ENCODE measurements around the gene P3R3URF.

Gene P3R3URF

DNA sequence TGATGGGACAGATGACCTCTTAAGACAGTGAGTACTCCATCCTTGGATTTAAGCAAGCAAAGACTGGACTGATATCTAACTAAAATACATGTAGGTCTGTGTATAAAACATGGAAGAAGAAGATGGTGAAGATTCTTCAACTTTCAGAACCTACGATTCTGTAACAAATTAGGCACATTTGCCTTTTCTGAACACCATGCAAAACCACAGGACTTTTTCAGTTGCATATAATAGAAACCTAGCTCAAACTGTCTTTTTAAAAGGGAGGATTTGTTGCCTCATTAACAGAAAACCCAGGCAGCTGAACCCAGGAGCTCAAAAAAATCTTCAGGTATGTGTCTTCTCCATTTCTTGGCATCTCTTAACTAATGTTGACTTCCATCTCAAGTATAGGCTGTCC lies 16.1 kb downstream of the P3R3URF start:
- H3K4me1 ChIP-seq, result no peaks in the 10 kb centered on the region
- no peak overlapping the region for H2AFZ ChIP-seq
- no peaks in the 10 kb centered on the region for H3K27me3 ChIP-seq (ENCODE audit: control insufficient read depth, insufficient read depth, low read length)
- H3K9me3 ChIP-seq (ENCODE audit: control insufficient read depth, low read length), result no peaks in the 10 kb centered on the region
- no peaks in the 10 kb centered on the region for H3K36me3 ChIP-seq (ENCODE audit: control insufficient read depth, insufficient read depth, low read length)
- H3K9ac ChIP-seq, result no peak overlapping the region
- no peak overlapping the region for H3K4me3 ChIP-seq (ENCODE audit: low read depth, low read length)
- no peak overlapping the region for H3K4me2 ChIP-seq (ENCODE audit: low read length)
- no peak overlapping the region for H3K27ac ChIP-seq
- TF ChIP-seq, protein P1, sequence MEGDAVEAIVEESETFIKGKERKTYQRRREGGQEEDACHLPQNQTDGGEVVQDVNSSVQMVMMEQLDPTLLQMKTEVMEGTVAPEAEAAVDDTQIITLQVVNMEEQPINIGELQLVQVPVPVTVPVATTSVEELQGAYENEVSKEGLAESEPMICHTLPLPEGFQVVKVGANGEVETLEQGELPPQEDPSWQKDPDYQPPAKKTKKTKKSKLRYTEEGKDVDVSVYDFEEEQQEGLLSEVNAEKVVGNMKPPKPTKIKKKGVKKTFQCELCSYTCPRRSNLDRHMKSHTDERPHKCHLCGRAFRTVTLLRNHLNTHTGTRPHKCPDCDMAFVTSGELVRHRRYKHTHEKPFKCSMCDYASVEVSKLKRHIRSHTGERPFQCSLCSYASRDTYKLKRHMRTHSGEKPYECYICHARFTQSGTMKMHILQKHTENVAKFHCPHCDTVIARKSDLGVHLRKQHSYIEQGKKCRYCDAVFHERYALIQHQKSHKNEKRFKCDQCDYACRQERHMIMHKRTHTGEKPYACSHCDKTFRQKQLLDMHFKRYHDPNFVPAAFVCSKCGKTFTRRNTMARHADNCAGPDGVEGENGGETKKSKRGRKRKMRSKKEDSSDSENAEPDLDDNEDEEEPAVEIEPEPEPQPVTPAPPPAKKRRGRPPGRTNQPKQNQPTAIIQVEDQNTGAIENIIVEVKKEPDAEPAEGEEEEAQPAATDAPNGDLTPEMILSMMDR (IDR thresholded peaks at IDR 0.05), result no peak
- no peaks in the 10 kb centered on the region for H3K79me2 ChIP-seq

GRCh38 chr1:46159516-46159915 lies 16.8 kb downstream of the P3R3URF start:
- H3K4me1 ChIP-seq, result no peaks in the 10 kb centered on the region
- TF ChIP-seq, protein P1 (IDR thresholded peaks at IDR 0.05), result no peak
- H2AFZ ChIP-seq, result no peak overlapping the region
- H3K27ac ChIP-seq, result no peak overlapping the region
- no peak overlapping the region for H3K4me3 ChIP-seq (ENCODE audit: low read depth, low read length)
- no peaks in the 10 kb centered on the region for H3K36me3 ChIP-seq (ENCODE audit: control insufficient read depth, insufficient read depth, low read length)
- no peaks in the 10 kb centered on the region for H3K27me3 ChIP-seq (ENCODE audit: control insufficient read depth, insufficient read depth, low read length)
- no peak overlapping the region for H3K9ac ChIP-seq
- H3K4me2 ChIP-seq (ENCODE audit: low read length), result no peak overlapping the region
- no peaks in the 10 kb centered on the region for H3K9me3 ChIP-seq (ENCODE audit: control insufficient read depth, low read length)
- H3K79me2 ChIP-seq, result no peaks in the 10 kb centered on the region

DNA sequence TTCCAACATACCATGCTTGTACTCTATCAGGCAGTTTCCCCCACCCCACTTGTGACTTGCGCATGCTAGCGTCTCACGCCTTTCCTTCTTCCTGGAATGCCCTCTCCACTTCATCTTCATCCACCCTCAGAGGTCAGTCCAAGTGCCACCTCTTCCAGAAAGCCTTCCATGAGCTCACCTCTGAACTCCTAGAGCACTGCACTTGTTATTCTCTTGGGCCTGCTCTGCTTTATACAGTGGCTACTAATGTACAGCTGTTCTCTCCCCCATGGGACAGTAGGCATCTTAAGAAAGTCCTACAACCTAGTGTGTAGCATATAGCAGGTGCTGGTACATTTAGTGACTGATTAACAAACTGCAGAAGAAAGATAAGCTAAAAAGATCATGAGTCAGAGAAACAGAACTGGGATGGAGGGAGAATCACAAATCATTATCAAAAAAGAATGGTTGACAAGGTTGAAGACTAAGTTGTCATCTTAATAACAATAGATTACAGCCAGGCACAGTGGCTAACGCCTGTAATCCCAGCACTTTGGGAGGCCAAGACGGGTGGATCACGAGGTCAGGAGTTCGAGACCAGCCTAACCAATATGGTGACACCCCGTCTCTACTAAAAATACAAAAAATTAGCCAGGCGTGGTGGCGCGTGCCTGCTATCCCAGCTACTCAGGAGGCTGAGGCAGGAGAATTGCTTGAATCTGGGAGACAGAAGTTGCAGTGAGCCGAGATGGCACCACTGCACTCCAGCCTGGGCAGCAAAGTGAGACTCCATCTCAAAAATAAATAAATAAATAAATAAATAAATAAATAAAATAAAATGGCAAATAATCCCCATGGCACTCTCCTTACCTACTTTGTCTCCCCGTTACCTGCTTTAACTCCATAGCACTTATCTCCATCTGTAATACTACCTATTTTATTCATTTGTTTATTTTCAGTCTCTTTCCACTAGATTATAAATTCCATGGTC lies 17.7 kb downstream of the P3R3URF start:
- Histone ChIP-seq H3K4me1 (no peaks in the 10 kb centered on the region), H3K79me2 (no peaks in the 10 kb centered on the region), H2AFZ (no peak overlapping the region), H3K27me3 (ENCODE audit: control insufficient read depth, insufficient read depth, low read length) (no peaks in the 10 kb centered on the region), H3K36me3 (ENCODE audit: control insufficient read depth, insufficient read depth, low read length) (no peaks in the 10 kb centered on the region), H3K4me2 (ENCODE audit: low read length) (no peak overlapping the region), H3K9me3 (ENCODE audit: control insufficient read depth, low read length) (no peaks in the 10 kb centered on the region), H3K4me3 (ENCODE audit: low read depth, low read length) (no peak overlapping the region), H3K9ac (no peak overlapping the region), H3K27ac (no peak overlapping the region)
- TF ChIP-seq, protein P1 (IDR thresholded peaks at IDR 0.05), result no peak

DNA sequence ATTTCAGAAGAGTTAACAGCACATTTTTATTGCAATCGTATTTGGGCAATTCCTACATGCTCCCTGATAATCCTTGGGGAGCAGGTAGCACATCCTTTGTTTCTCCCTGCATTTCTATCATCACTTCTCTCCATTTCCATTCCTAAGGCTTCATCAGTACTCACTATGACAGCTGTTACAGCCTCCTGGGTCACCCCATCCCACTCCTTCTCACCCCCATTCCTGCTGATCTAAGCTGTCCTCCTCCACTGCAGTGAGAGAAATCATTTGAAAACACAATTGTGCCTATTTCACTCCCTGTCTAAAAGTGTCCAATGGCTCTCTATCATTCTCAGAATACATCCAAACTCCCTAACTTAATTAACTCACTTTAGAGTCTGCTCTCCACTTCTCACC lies 18.4 kb downstream of the P3R3URF start:
- TF ChIP-seq, protein P1 (IDR thresholded peaks at IDR 0.05), result no peak
- Histone ChIP-seq H2AFZ (no peak overlapping the region), H3K9ac (no peak overlapping the region), H3K9me3 (ENCODE audit: control insufficient read depth, low read length) (no peaks in the 10 kb centered on the region), H3K36me3 (ENCODE audit: control insufficient read depth, insufficient read depth, low read length) (no peaks in the 10 kb centered on the region), H3K4me2 (ENCODE audit: low read length) (no peak overlapping the region), H3K27ac (no peak overlapping the region), H3K4me1 (no peaks in the 10 kb centered on the region), H3K79me2 (no peaks in the 10 kb centered on the region), H3K27me3 (ENCODE audit: control insufficient read depth, insufficient read depth, low read length) (no peaks in the 10 kb centered on the region), H3K4me3 (ENCODE audit: low read depth, low read length) (no peak overlapping the region)

DNA sequence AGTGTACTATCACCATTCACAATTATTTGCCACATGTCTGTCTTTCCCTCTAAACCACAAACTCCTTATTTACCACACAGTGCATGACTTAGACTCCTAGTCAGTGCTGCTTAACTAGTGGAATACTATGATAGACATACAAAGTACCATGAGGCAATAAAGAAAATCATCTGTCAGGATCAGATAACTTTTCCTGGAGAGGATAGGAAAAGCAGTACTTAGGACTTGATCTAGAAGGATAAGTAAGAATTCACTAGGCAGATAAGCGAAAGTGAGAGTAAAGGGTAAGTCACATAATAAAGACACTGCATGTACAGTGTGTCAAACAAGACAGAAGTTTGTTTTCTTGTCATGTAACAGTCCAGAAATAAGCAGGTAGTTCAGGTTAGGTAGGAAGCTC lies 22.6 kb downstream of the P3R3URF start:
- Histone ChIP-seq H2AFZ (no peak overlapping the region), H3K4me1 (no peaks in the 10 kb centered on the region), H3K4me3 (ENCODE audit: low read depth, low read length) (no peak overlapping the region), H3K4me2 (ENCODE audit: low read length) (no peak overlapping the region), H3K79me2 (no peaks in the 10 kb centered on the region), H3K27ac (no peak overlapping the region), H3K9me3 (ENCODE audit: control insufficient read depth, low read length) (no peaks in the 10 kb centered on the region), H3K9ac (no peak overlapping the region), H3K27me3 (ENCODE audit: control insufficient read depth, insufficient read depth, low read length) (no peaks in the 10 kb centered on the region), H3K36me3 (ENCODE audit: control insufficient read depth, insufficient read depth, low read length) (no peaks in the 10 kb centered on the region)
- TF ChIP-seq, protein P1 (IDR thresholded peaks at IDR 0.05), result no peak

Measured in parathyroid adenoma (tissue), 2 donors.